Activated CD8-positive, alpha-beta memory T cell treated with anti-CD3 and anti-CD28 coated beads for 1 hour (primary cell): ENCODE data around the gene RERE.
"Not testable (repeated sequence)": the region's sequence is repeated elsewhere in the genome, so short reads cannot be mapped to it uniquely, and the experiment has no call there.

Experiments
- DNase-seq, 2 donors: peaks; one replicate each; pipeline ENCODE4 v3.0.0-alpha.2; 2020; ENCODE audit warnings: low read depth in 1 of 2; ENCODE audit errors: extremely low read depth in 1 of 2

The RERE gene

GRCh38 chr1:8649027-8649426 lies 168.4 kb downstream of the RERE start:
- DNase-seq, result no peak

DNA sequence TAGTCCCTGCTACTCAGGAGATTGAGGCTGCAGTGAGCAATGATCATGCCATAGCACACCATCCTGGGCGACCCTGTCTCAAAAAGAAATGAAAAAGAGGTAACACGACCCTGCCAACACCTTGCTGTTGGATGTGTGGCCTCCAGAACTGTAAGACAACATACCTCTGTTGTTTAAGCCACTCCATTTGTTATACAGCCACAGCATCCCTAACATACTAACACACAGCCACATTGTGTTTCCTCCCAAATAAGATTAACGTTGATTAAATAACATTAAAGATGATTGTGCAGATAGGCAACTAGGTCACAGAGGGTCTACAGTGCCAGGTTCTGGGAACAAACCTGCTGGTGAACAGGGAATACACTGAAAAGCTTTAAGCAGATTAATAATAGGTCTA lies 170.4 kb downstream of the RERE start:
- no peak for DNase-seq

DNA sequence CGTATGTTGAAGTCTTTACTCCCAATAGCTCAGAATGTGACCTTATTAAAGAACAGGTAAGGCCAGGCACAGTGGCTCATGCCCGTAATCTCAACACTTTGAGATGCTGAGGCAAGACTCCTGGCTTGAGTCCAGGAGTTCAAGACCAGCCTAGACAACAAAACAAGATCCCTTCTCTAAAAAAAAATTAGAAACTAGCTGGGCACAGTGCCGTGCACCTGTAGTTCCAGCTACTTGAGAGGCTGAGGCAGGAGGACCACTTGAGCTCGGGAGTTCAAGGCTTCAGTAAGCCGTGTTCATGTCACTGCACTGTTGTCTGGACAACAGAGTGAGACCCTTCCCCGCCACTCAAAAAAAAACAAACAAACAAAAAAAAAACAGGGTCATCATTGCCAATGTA lies 171.3 kb downstream of the RERE start:
- no peak for DNase-seq

DNA sequence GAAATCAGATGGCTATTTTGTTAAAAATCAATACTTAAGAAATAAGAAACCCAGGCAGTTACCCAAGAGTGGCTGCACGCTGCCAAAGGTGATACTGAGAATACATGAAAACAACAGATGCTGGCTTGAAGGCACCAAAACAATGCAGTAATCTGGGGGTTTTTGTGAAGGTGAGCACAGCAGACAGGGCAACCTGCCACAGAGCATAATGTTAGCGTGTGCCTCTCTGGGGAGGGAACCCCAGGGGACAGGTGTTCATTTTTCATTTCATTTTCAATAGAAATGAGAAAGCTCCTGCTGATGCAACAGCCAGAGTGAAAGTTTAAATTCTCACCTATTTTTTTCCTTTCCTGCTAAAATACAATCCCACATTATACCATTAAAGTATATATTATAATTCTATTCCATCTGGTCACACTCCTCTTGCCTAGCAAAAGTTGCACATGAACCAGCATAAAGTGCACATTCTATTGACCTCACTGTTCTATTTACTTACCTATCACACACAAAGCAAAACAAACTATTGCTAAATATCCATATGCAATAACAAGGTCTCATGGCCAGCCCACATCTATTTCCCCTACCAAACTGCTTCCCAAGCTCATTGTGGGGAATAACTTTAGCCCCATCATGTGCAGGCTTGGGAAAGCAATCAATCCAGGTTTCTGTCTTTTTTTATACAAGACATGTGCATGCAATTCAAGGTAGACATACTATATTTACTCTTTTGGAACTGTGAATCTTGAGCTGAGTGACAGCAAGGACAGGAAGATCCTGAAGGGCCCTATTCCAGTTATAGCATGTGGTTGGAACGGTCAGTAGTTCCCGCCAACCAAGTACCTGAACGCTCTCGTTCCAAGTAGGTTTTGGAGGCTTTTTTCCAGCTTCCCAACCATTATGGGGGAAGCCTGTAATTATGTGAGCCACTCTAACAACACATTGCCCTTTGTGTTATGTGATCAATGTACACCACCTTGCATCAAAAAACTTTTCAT lies 173.6 kb downstream of the RERE start:
- no peak for DNase-seq

GRCh38 chr1:8642114-8642513 lies 175.3 kb downstream of the RERE start:
- DNase-seq, result no peak

- DNase-seq, result no peak
Observed at GRCh38 chr1:8641377-8641997, 176.0 kb downstream of the RERE start.

GRCh38 chr1:8640950-8641349 lies 176.5 kb downstream of the RERE start:
- no peak for DNase-seq

- DNase-seq, result no peak
Observed at GRCh38 chr1:8639148-8639547, 178.3 kb downstream of the RERE start.

GRCh38 chr1:8633741-8634501 lies 183.5 kb downstream of the RERE start:
- DNase-seq, result no peak

GRCh38 chr1:8632102-8632501 lies 185.3 kb downstream of the RERE start:
- no peak for DNase-seq

DNA sequence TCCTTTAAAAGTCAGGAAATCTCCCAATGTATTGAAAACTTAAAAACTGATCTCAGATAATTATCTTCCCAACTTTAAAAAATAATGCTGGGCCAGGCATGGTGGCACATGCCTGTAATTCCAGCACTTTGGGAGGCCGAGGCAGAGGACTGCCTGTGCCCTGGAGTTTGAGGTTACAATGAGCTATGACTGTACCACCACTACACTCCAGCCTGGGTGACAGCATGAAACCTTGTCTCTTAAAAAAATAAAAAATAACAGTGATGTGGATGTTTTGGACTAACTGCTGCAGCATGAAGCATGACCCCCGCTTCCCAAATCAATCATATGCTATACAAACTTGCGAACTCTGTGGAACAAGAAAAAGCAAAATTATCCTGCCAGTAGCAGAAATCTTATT lies 186.3 kb downstream of the RERE start:
- DNase-seq, result no peak

- no peak for DNase-seq
Observed at GRCh38 chr1:8629241-8630091, 188.0 kb downstream of the RERE start.

DNA sequence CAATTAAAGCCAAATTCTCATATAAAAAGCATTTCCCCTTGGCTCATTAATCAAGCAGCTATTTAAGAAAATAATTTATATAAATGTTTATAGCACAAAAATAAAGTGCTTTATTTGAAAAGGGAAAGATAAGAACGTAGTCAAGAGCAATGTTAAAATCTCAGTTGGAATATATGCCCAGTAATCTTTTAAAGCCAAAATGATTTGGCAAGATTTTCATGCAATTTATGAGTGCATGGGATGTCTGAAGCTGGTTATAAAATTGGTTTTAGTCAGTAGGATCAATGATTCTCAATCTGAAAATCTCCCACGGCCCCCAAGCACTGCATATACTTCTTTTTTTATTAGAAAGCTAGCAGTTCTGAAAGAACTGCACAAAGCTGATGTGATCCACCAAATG lies 188.8 kb downstream of the RERE start:
- DNase-seq, result no peak

GRCh38 chr1:8627728-8628127 lies 189.7 kb downstream of the RERE start:
- DNase-seq, result no peak

GRCh38 chr1:8625981-8626898 lies 191.2 kb downstream of the RERE start:
- no peak for DNase-seq

- DNase-seq, result no peak
Observed at GRCh38 chr1:8625491-8625890, 191.9 kb downstream of the RERE start.

DNA sequence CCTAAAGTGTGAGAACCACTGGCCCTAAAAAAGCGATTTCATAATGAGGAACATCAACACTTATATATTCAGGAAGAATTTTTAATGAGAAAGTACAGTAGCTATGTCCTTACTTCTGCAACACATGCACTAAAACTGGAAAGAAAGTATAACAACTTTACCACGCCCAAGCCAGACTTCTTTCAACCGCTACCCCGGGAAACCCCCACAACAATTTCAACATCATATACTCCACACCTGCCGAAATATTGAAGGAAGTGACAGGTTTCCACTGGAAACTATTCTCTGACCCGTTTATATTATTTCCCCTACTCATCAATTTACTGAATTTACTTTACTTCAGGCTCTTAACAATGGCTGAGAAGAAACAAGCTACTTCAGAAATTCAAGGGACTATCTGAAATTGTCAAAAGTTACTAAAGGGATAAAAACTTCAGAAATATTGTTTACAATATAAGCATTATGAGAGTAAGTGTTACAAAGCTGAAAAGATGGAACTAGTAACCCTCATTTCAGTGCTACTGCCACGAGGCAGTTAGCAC lies 193.7 kb downstream of the RERE start:
- DNase-seq, result not testable (repeated sequence)

DNA sequence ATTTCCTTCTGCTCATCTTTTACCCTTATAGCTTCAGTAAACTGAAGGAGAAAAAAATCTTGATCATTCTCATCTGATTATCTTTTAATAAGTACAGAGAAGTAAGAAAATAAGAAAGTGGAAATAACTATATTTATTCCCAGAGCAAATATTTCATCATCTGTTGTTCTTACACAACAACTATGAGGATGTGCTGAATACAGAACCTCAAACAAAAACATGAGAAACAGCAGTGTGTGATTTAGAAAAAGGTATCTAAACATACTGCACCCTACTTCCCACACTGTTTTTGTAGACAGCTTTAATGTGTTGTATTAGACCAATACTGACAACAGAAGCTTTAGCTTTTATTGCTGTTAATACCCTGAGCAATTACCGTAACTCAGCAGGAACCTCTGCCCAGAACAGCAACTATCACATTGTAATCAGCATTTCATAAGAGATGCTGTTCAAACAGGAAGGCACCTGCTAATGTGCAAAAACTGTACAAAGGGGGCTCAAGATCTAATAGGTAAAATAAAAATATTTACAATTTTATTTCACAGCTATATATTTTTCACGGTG lies 195.6 kb downstream of the RERE start:
- DNase-seq, result not testable (repeated sequence)

- not testable (repeated sequence) for DNase-seq
Observed at GRCh38 chr1:8621034-8621582, 196.3 kb downstream of the RERE start.
